Measurements from ENCODE around the gene IL1RAPL2. TPM values are rescaled to one million over a fixed set of nuclear protein-coding genes. Genes with fewer than 3 reads are reported as not detected.
A peak's percentile ranks its signal among the peaks of the same experiment; 100 is the strongest.

Gene IL1RAPL2
- total RNA-seq, 1 donor from 2014 or later: 0.58 TPM

DNA sequence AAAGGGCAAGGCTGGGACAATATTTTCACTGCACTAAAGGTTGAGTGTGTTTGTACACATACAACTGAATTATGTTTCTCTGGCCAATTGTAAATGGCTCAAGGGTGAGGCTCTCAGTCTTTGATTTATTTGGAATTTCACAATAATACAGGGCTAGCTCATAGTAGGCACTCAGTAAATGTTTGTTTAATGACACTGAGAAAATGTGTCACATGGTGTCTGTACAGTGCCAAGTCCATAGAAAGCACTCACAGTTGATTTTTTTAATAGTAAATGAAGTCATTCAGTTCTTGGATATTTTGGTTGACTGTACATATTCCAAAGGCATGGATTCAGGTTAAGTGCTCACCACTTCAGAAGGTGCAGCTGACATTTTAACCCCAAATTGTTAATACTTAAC, 176.4 kb downstream of the IL1RAPL2 start:
- Mint-ChIP-seq H3K4me3 (no peak overlapping the region), H3K27me3 (ENCODE audit: low read depth) (no peaks in the 10 kb centered on the region), H3K9me3 (no peaks in the 10 kb centered on the region), H3K27ac (ENCODE audit: unreplicated experiment) (no peak overlapping the region), H3K4me1 (peaks cover 25% of the 10 kb centered on the region), H3K36me3 (ENCODE audit: low read depth) (no peaks in the 10 kb centered on the region)
- no peak for DNase-seq (ENCODE audit: low read depth, low spot score)
- TF ChIP-seq CTCF (conservative IDR thresholded peaks at IDR 0.05): no peak

DNA sequence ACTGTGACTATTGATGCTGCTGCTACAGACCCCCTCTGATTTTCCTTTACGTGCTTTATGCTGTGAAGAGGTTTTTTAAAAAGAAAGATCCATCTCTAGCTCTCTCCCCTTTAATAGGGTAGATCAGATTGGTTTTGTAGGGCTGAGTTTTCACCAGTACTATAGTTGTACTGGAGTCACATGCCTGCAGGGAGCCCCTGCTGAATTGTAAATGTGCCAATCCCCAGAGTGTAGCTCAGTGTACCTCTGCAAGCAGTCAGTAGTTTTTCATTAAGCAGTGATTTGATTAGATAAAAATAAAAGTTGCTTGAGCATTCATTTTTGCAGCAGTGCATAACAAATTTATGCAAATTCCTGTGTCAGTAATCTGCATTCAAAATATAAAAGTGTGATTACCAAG, 179.2 kb downstream of the IL1RAPL2 start:
- H3K9me3 Mint-ChIP-seq: peaks cover 2% of the 10 kb centered on the region
- no peaks in the 10 kb centered on the region for H3K27me3 Mint-ChIP-seq (ENCODE audit: low read depth)
- peak overlapping the region; percentile 40 for H3K27ac Mint-ChIP-seq (ENCODE audit: unreplicated experiment)
- no peak overlapping the region for H3K4me3 Mint-ChIP-seq
- no peak for TF ChIP-seq CTCF (conservative IDR thresholded peaks at IDR 0.05)
- DNase-seq (ENCODE audit: low read depth, low spot score): no peak
- H3K36me3 Mint-ChIP-seq (ENCODE audit: low read depth): no peaks in the 10 kb centered on the region
- peaks cover 40% of the 10 kb centered on the region for H3K4me1 Mint-ChIP-seq

DNA sequence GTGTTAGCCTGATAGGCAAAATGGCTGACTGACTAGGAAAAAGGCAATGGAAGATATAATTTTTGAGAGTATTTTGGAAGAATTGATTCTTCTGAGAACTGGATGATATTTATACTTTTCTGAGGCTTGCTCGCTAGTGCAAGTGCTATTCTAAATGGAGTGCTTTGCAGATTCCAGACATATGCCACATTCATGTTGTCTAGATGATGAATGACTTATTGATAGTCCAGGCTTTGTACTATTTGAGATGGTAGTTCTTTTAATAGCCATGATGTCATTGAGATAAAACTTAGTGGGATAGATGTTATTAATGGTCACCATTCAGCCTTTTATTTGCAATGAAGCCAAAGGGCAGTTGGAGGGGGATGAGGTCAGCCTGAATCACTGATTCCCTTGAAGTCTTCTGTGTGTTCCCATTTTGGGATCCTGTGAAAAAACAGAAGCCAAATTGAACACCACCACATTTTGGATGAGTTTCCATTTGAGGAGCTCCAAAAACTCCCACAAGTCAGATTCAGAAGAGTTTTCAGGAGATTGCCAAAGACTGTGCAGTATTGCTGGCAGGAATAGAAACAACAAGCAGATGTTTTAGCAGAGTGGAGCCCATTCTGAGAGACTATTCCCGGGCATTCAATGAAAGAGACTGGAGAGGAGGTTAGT, 184.1 kb downstream of the IL1RAPL2 start:
- no peak for TF ChIP-seq CTCF (conservative IDR thresholded peaks at IDR 0.05)
- Mint-ChIP-seq H3K4me3 (peak overlapping the region; percentile 62), H3K9me3 (peaks cover 5% of the 10 kb centered on the region), H3K4me1 (peaks cover 30% of the 10 kb centered on the region), H3K27ac (ENCODE audit: unreplicated experiment) (peak overlapping the region; percentile 92), H3K27me3 (ENCODE audit: low read depth) (no peaks in the 10 kb centered on the region), H3K36me3 (ENCODE audit: low read depth) (peaks cover 1% of the 10 kb centered on the region)
- DNase-seq (ENCODE audit: low read depth, low spot score): no peak

- Mint-ChIP-seq H3K36me3 (ENCODE audit: low read depth) (peaks cover 15% of the 10 kb centered on the region), H3K4me3 (no peak overlapping the region), H3K27me3 (ENCODE audit: low read depth) (no peaks in the 10 kb centered on the region), H3K4me1 (peaks cover 7% of the 10 kb centered on the region), H3K9me3 (peaks cover 24% of the 10 kb centered on the region), H3K27ac (ENCODE audit: unreplicated experiment) (no peak overlapping the region)
- no peak for DNase-seq (ENCODE audit: low read depth, low spot score)
- TF ChIP-seq CTCF (conservative IDR thresholded peaks at IDR 0.05): no peak
Measured at GRCh38 chrX:104762641-104763040, 196.6 kb downstream of the IL1RAPL2 start.

DNA sequence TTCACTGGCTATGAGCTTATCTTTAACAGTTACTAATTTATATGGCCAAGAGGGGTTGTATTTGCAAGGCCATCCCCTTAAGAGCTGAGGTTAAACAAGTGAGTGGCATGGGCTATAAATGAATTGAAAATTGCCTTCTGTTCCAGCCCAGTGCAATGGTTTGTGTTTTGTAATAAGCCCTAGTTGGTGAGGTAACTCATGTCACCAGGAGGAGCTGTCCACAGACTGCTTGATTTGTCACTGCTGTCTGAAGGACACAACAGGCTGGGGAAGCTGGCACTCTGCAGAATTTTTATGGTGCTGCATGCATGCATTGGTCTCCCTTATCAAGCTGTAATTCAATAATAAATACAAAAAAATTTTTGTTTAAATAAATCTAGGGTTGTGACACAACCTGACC, 223.8 kb downstream of the IL1RAPL2 start:
- no peaks in the 10 kb centered on the region for H3K4me1 Mint-ChIP-seq
- H3K4me3 Mint-ChIP-seq: no peak overlapping the region
- no peak for DNase-seq (ENCODE audit: low read depth, low spot score)
- TF ChIP-seq CTCF (conservative IDR thresholded peaks at IDR 0.05): no peak
- no peaks in the 10 kb centered on the region for H3K36me3 Mint-ChIP-seq (ENCODE audit: low read depth)
- no peaks in the 10 kb centered on the region for H3K27me3 Mint-ChIP-seq (ENCODE audit: low read depth)
- no peak overlapping the region for H3K27ac Mint-ChIP-seq (ENCODE audit: unreplicated experiment)
- H3K9me3 Mint-ChIP-seq: no peaks in the 10 kb centered on the region
